Fibroblast of the aortic adventitia (primary cell): Measurements from ENCODE around the gene PTCH1. TPM values are rescaled to one million over a fixed set of nuclear protein-coding genes. Genes with fewer than 3 reads are reported as not detected.

Experiments
- DNase-seq: peaks from one replicate; pipeline ENCODE4 v3.0.0-alpha.2; 2010; ENCODE audit warnings: low read depth
- H3K4me3 ChIP-seq: 2 replicates; pipeline ENCODE4 v1.5.1; 2011; ENCODE audit warnings: low read depth, mild to moderate bottlenecking, control low read depth, low read length, moderate library complexity
- total RNA-seq: library from RNA; depleted of rRNA; stranded (reverse); fragments of >200 nt; gene quantifications from 2 replicates; pipeline ENCODE4 v1.2.3, GENCODE V29; 2012; ENCODE audit warnings: low replicate concordance
- TF ChIP-seq, protein P1 (sequence below): IDR thresholded peaks from 2 replicates; pipeline ENCODE4 v1.5.1; 2011; ENCODE audit warnings: mild to moderate bottlenecking, low read length, control low read depth, inconsistent platforms; ENCODE audit not compliant: insufficient read depth

PTCH1 gene
- total RNA-seq, 1 donor = 9.4 TPM

DNA sequence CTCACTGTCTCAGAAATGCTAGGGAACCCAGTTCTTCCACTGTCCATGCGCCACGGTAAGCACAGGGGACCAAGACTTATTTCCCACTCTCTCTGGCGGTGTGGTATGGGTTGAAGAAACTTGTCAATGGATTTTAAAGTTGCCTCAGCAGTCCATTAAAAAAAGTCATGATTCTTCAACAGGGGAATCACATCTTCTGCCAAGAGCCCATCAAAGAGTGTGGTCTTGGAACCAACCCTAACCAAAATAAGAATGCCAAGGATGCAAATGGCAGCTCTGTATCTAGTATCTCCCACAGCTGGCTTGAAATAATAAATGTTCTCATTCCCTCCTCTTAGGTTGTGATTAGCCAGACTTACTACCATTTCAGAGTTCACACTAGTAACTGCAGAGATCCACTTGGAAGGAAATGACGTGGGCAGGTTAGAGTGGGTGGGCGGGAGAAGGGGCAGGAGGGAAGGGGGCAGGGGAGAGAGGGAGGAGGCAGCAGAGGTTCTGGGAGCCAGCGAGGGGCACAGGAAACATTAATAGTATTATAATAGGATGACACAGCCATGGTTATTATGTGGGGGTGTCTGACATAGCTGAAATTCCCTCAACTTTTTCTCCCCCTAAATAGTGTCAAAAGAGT lies 17.6 kb downstream of the PTCH1 start:
- TF ChIP-seq, protein P1, sequence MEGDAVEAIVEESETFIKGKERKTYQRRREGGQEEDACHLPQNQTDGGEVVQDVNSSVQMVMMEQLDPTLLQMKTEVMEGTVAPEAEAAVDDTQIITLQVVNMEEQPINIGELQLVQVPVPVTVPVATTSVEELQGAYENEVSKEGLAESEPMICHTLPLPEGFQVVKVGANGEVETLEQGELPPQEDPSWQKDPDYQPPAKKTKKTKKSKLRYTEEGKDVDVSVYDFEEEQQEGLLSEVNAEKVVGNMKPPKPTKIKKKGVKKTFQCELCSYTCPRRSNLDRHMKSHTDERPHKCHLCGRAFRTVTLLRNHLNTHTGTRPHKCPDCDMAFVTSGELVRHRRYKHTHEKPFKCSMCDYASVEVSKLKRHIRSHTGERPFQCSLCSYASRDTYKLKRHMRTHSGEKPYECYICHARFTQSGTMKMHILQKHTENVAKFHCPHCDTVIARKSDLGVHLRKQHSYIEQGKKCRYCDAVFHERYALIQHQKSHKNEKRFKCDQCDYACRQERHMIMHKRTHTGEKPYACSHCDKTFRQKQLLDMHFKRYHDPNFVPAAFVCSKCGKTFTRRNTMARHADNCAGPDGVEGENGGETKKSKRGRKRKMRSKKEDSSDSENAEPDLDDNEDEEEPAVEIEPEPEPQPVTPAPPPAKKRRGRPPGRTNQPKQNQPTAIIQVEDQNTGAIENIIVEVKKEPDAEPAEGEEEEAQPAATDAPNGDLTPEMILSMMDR = no peak
- H3K4me3 ChIP-seq = no peak overlapping the region
- DNase-seq = peak; percentile 60

DNA sequence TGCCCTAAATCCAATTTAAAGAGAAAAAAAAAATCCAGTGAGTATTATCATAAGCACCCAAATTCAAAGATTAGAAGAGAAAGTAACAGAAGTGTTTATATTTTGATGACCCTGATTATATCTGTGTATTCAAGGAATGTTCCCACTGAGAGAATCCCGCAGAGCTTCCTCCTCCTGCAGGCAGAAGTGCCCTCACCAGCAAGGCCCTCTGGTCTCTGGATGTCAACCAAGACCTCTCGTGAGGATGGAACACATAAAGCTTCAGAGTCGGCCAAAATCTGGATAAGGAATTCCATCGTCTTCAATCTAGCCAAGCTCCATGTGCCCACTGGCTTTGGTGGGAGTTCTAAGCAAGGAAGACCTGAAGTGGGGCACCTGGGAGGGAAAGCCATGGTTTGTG lies 18.1 kb downstream of the PTCH1 start:
- DNase-seq = no peak
- TF ChIP-seq, protein P1 = no peak
- no peak overlapping the region for H3K4me3 ChIP-seq

DNA sequence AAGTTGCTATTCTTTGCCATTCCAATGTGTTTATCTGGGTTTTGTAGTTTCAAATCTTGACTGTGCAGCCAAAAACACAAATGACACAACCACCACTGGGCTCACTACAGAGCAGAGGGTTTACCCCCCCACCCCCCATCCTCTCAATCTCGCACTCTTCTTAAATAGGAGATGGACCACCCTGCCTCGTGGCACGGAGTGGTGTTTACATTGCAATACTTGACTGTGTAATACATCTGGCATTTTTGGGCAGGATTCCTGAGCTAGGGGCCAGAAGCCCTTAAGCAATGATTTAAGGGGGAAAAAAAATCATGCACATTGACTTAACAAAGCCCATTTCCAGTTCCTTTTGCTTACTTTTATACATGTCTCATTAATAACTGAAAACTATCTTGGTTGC lies 19.0 kb downstream of the PTCH1 start:
- DNase-seq = peak; percentile 93
- TF ChIP-seq, protein P1 = no peak

DNA sequence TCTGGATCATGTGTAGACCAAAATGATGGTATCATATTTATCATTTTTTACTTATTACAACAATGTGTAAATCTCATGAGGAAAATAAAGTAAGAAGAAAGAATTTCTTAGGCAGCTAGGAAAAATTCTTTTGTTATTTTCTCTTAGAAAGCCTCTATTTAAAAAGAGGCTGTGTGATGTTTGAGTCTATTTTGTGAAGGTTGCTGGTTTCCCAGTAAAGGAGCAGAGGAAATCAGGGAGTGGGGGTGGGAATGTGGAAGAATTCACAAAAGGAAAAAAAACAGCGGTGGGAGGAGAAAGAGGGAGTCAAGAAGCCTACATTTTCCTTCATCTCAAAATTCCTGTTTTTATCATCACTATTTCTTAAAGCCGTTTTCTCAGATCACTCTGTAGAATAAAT lies 20.1 kb downstream of the PTCH1 start:
- DNase-seq = no peak
- TF ChIP-seq, protein P1 = no peak
- no peak overlapping the region for H3K4me3 ChIP-seq

More for the DNA sequence above, 19.0 kb downstream of the PTCH1 start:
- H3K4me3 ChIP-seq = no peak overlapping the region

DNA sequence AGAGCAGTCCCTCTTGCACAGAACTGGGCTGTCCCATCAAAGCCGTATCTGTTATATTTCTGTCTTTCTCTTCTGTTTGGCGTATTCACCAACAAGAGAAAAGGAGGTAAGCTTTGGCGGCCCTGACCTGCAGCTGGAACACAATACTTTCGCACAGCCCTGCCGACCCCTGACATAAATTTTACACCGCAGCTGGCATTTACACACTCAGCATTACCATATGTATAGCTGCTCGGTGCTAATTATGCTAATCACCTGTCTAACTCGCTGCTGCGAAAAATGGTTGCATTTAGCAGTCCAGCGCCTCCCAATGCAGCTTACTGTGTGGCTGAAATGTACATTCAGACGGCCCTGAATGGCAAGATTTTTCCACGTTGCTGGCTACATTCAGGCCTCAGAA lies 20.8 kb downstream of the PTCH1 start:
- H3K4me3 ChIP-seq = no peak overlapping the region
- no peak for DNase-seq
- TF ChIP-seq, protein P1 = no peak

DNA sequence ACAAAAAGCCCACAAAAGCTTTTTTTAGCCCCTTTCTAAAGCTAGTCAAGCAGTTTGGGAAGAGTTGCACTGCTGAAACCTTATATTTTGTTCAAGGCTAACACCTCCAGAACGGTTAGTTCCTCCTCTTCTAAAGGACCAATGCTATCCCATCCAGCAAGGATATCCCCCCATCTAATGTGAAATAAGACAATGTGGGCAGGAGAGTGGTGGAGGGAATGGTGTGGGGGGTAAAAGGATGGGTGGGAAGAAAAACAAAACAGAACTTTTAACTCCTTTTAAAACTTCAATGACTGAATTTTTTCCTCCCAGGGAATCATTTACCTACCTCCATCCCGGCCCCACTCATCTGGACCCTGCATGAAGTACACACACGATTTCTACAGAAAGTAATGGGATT lies 21.2 kb downstream of the PTCH1 start:
- TF ChIP-seq, protein P1 = no peak
- DNase-seq = no peak
- no peak overlapping the region for H3K4me3 ChIP-seq
